ENCODE results near the gene CFAP251. TPM values are rescaled to one million over a fixed set of nuclear protein-coding genes. Genes with fewer than 3 reads are reported as not detected.
A peak's percentile ranks its signal among the peaks of the same experiment; 100 is the strongest.

The CFAP251 gene
- total and polyA plus RNA-seq, 2 donors = 1.2 to 2.0 TPM

- WGBS = 98% methylated on average over 8 of the region's 8 CpGs
- H3K4me3 ChIP-seq (ENCODE audit: low read length in 2 of 2) = no peak overlapping the region
- no peaks in the 10 kb centered on the region for H3K27me3 ChIP-seq (ENCODE audit: control insufficient read depth in 2 of 2, insufficient read depth in 1 of 2, low read length in 1 of 2)
- H3K9me3 ChIP-seq (ENCODE audit: control insufficient read depth in 2 of 2, insufficient read depth in 1 of 2, low read length in 1 of 2) = peaks cover 0 to 7% of the 10 kb centered on the region in 2 donors
- H3K4me1 ChIP-seq (ENCODE audit: control insufficient read depth in 2 of 2, insufficient read depth in 2 of 2, low read length in 2 of 2) = no peaks in the 10 kb centered on the region
- H3K36me3 ChIP-seq (ENCODE audit: control insufficient read depth in 2 of 2, insufficient read depth in 2 of 2, low read length in 1 of 2) = peaks cover 74 to 75% of the 10 kb centered on the region in 2 donors
- no peak overlapping the region for H3K27ac ChIP-seq (ENCODE audit: low read depth in 1 of 2, low read length in 1 of 2)
- no peak for DNase-seq (ENCODE audit: low read depth in 6 of 9, low spot score in 9 of 9)
Observed at GRCh38 chr12:122048151-122048550, 129.8 kb downstream of the CFAP251 start.

DNA sequence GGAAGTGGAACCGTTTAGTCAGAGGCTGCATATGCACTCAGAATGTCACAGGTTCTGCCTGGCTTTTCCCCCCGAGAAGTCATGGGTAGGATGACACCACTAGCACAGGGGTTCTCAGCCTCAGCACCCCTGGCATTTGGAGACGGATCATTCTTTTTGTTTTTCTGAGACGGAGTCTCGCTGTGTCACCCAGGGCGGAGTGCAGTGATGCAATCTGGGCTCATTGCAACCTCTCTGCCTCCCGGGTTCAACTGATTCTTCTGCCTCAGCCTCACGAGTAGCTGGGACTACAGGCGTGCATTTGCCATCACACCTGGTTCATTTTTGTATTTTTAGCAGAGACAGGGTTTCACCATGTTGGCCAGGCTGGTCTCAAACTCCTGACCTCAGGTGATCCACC is 131.4 kb downstream of the CFAP251 start:
- DNase-seq (ENCODE audit: low read depth in 6 of 9, low spot score in 9 of 9) = no peak
- Histone ChIP-seq H3K4me1 (ENCODE audit: control insufficient read depth in 2 of 2, insufficient read depth in 2 of 2, low read length in 2 of 2) (peaks cover 0 to 4% of the 10 kb centered on the region in 2 donors), H3K9me3 (ENCODE audit: control insufficient read depth in 2 of 2, insufficient read depth in 1 of 2, low read length in 1 of 2) (peaks cover 0 to 7% of the 10 kb centered on the region in 2 donors), H3K36me3 (ENCODE audit: control insufficient read depth in 2 of 2, insufficient read depth in 2 of 2, low read length in 1 of 2) (peaks cover 68 to 71% of the 10 kb centered on the region in 2 donors), H3K27me3 (ENCODE audit: control insufficient read depth in 2 of 2, insufficient read depth in 1 of 2, low read length in 1 of 2) (no peaks in the 10 kb centered on the region), H3K27ac (ENCODE audit: low read depth in 1 of 2, low read length in 1 of 2) (no peak overlapping the region), H3K4me3 (ENCODE audit: low read length in 2 of 2) (no peak overlapping the region)
- 97% methylated on average over 9 of the region's 9 CpGs for WGBS

DNA sequence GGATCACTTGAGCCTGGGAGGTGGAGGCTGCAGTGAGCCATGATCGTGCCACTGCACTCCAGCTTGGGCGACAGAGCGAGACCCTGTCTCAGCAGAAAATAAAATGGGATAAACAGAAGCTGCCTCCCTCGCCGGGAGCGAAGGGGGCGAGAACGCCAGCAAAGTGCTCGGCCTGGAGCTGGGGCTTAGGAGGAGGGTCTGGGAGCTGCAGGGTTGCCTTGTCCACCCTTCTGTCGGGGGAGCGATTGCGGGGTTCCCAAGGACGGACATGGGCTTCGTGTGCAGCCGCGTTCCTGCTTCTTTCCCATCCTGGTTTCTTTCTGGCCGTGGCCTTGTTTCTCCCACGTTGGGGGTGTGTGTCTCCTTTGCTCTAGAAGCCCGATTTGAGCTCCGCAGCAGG is 132.3 kb downstream of the CFAP251 start:
- H3K4me1 ChIP-seq (ENCODE audit: control insufficient read depth in 2 of 2, insufficient read depth in 2 of 2, low read length in 2 of 2) = peaks cover 0 to 4% of the 10 kb centered on the region in 2 donors
- 97% methylated on average over 20 of the region's 20 CpGs for WGBS
- no peaks in the 10 kb centered on the region for H3K27me3 ChIP-seq (ENCODE audit: control insufficient read depth in 2 of 2, insufficient read depth in 1 of 2, low read length in 1 of 2)
- no peak overlapping the region for H3K4me3 ChIP-seq (ENCODE audit: low read length in 2 of 2)
- peaks cover 69 to 71% of the 10 kb centered on the region in 2 donors for H3K36me3 ChIP-seq (ENCODE audit: control insufficient read depth in 2 of 2, insufficient read depth in 2 of 2, low read length in 1 of 2)
- no peak overlapping the region for H3K27ac ChIP-seq (ENCODE audit: low read depth in 1 of 2, low read length in 1 of 2)
- no peak for DNase-seq (ENCODE audit: low read depth in 6 of 9, low spot score in 9 of 9)
- H3K9me3 ChIP-seq (ENCODE audit: control insufficient read depth in 2 of 2, insufficient read depth in 1 of 2, low read length in 1 of 2) = peaks cover 0 to 7% of the 10 kb centered on the region in 2 donors

DNA sequence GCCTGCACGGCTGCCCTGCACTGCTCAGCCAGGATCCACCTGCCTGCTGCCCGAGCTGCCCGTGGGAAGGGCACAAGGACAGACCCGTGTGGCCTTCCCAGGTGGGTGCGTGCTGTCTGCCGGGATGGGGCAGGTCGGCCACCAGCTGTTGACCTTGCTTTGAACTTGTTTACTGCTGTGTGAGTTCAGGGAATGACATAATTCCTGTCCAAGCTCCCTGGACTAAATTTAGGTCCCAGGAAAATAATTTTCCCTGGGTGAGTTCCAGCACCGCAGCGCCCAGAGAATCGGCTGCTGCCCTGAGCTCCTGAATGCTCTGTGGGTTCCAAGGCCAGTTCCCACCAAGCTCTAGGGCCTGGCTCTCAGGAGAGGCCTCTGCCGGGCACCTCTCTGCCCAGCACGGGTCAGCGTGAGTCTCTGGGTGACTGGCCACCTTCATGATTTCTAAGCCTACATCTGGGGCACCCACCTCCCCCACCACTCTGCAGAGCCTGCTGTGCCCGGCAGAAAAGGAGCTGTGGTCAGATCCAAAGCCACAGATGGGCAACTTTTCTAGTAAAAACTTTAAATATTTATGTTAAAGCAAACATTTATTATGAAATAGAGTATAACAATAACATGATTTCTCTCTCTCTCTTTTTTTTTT is 133.0 kb downstream of the CFAP251 start:
- 95% methylated on average over 14 of the region's 14 CpGs for WGBS
- H3K9me3 ChIP-seq (ENCODE audit: control insufficient read depth in 2 of 2, insufficient read depth in 1 of 2, low read length in 1 of 2) = peaks cover 0 to 7% of the 10 kb centered on the region in 2 donors
- no peaks in the 10 kb centered on the region for H3K27me3 ChIP-seq (ENCODE audit: control insufficient read depth in 2 of 2, insufficient read depth in 1 of 2, low read length in 1 of 2)
- peaks cover 69 to 71% of the 10 kb centered on the region in 2 donors for H3K36me3 ChIP-seq (ENCODE audit: control insufficient read depth in 2 of 2, insufficient read depth in 2 of 2, low read length in 1 of 2)
- H3K4me3 ChIP-seq (ENCODE audit: low read length in 2 of 2) = no peak overlapping the region
- H3K27ac ChIP-seq (ENCODE audit: low read depth in 1 of 2, low read length in 1 of 2) = peak overlapping the region in 1 of 2 donors; percentile 15
- DNase-seq (ENCODE audit: low read depth in 6 of 9, low spot score in 9 of 9) = no peak
- peaks cover 0 to 4% of the 10 kb centered on the region in 2 donors for H3K4me1 ChIP-seq (ENCODE audit: control insufficient read depth in 2 of 2, insufficient read depth in 2 of 2, low read length in 2 of 2)

DNA sequence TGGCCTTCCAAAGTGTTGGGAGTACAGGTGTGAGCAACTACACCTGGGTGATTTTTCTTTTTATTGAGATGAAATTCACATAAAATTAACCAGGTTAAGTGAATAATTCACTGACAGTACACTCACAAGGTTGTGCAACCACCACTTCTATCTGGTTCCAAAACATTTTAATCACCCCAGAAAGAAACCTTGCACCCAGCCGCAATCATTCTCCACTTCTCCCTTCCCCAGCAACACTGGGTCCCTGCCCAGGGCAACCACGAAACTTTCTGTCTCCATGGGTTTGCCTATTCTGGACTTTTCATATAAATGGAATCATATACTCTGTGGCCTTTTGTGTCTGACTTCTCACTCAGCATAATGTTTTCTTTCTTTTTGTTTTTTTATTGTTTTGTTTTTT is 133.9 kb downstream of the CFAP251 start:
- H3K27ac ChIP-seq (ENCODE audit: low read depth in 1 of 2, low read length in 1 of 2) = no peak overlapping the region
- H3K4me1 ChIP-seq (ENCODE audit: control insufficient read depth in 2 of 2, insufficient read depth in 2 of 2, low read length in 2 of 2) = peaks cover 0 to 4% of the 10 kb centered on the region in 2 donors
- no peak overlapping the region for H3K4me3 ChIP-seq (ENCODE audit: low read length in 2 of 2)
- no peak for DNase-seq (ENCODE audit: low read depth in 6 of 9, low spot score in 9 of 9)
- 97% methylated on average over 2 of the region's 2 CpGs for WGBS
- peaks cover 69 to 73% of the 10 kb centered on the region in 2 donors for H3K36me3 ChIP-seq (ENCODE audit: control insufficient read depth in 2 of 2, insufficient read depth in 2 of 2, low read length in 1 of 2)
- H3K9me3 ChIP-seq (ENCODE audit: control insufficient read depth in 2 of 2, insufficient read depth in 1 of 2, low read length in 1 of 2) = peaks cover 0 to 7% of the 10 kb centered on the region in 2 donors
- no peaks in the 10 kb centered on the region for H3K27me3 ChIP-seq (ENCODE audit: control insufficient read depth in 2 of 2, insufficient read depth in 1 of 2, low read length in 1 of 2)

Other genes starting within 250 kb of the CFAP251 start
- gene MORN3, start 248.9 kb upstream of the CFAP251 start, total RNA-seq = 3.1 TPM
- gene MORN3, start 248.9 kb upstream of the CFAP251 start, polyA plus RNA-seq = 4.9 TPM
- 2.4 TPM for gene TMEM120B, start 205.8 kb upstream of the CFAP251 start, total RNA-seq
- gene TMEM120B, start 205.8 kb upstream of the CFAP251 start, polyA plus RNA-seq = 7.7 TPM
- 33.3 TPM for gene RHOF, start 124.9 kb upstream of the CFAP251 start, total RNA-seq
- gene RHOF, start 124.9 kb upstream of the CFAP251 start, polyA plus RNA-seq = 12.9 TPM
- gene SETD1B, start 114.6 kb upstream of the CFAP251 start, total RNA-seq = 3.0 TPM
- gene SETD1B, start 114.6 kb upstream of the CFAP251 start, polyA plus RNA-seq = 11.8 TPM
- 0.19 TPM for gene HPD, start 59.7 kb upstream of the CFAP251 start, total RNA-seq
- 0.87 TPM for gene HPD, start 59.7 kb upstream of the CFAP251 start, polyA plus RNA-seq
- 70.7 TPM for gene PSMD9, start 29.8 kb upstream of the CFAP251 start, total RNA-seq
- 51.6 TPM for gene PSMD9, start 29.8 kb upstream of the CFAP251 start, polyA plus RNA-seq
- 24.3 TPM for gene BCL7A, start 103.3 kb downstream of the CFAP251 start, total RNA-seq
- 5.5 TPM for gene BCL7A, start 103.3 kb downstream of the CFAP251 start, polyA plus RNA-seq
- gene MLXIP, start 160.2 kb downstream of the CFAP251 start, total RNA-seq = 10.1 TPM
- 31.9 TPM for gene MLXIP, start 160.2 kb downstream of the CFAP251 start, polyA plus RNA-seq